ENCODE measurements around the gene EFNA4.

The EFNA4 gene

DNA sequence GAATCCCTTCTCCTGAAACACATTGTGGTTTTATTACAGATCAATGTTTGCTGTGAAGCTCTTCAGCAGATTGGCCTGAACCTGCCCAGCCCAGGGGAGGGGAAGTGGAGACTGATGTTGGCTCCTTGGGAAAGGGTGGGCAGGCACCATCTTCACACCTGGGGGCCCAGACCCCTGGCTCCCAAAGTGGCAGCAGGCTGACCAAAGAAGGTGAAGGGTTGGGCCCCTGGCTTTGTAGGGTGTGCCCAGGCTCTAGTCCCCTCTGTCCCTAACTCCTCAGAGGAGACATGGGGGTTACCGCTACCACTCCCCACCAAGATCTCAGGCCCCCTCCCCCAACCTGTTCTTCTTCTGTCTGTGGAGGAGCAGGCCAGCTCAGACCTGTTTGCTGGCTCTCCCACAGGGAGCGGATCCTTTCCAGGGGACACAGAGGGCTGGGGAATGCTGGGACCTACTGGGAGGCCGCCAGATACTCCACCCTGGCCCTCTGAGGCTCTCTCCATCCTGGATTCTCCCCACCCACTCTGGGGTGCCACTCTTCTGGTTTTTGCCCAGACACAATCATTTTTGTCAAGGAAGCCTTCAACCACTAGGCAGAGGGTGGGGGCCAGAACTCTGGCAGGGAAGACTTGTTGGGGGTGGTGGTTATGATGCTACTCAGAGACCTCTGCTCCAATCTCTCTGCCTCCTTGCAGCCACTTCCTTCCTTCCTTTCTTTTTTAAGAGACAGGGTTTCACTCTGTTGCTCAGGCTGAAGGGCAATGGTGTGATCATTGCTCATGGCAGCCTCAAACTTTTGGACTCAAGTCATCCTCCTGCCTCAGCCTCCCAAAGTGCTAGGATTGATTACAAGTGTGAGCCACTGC, 10.1 kb downstream of the EFNA4 start:
- no peak overlapping the region for H3K4me3 Mint-ChIP-seq

DNA sequence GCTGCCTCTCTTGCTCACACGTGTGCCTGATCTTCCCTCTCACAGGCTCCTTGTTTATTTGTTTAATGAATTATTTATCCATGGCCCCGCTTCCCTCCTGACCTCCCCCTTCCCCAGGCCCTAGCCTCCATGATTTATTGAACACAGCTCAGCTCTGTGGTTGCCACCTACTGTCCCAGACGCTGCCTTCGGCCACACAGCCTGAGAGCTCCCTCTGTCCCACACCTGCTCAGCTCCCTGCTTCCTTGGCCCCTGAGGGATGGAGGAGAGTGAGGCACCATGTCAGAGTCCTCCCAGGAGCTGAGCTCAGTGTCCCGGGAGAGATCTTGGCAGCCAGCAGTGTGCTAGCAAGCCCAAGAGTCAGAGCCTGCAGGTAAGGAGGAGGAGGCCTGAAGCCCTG, 12.0 kb downstream of the EFNA4 start:
- Mint-ChIP-seq H3K27me3 (peaks cover 32% of the 10 kb centered on the region), H3K4me1 (peaks cover 54% of the 10 kb centered on the region), H3K4me3 (no peak overlapping the region), H3K9me3 (no peaks in the 10 kb centered on the region), H3K27ac (no peak overlapping the region)
- DNase-seq, result no peak
- no peak for ATAC-seq

More for the DNA sequence above, 10.1 kb downstream of the EFNA4 start:
- no peaks in the 10 kb centered on the region for H3K9me3 Mint-ChIP-seq
- H3K27ac Mint-ChIP-seq, result no peak overlapping the region
- H3K4me1 Mint-ChIP-seq, result peaks cover 46% of the 10 kb centered on the region
- ATAC-seq (peak; percentile 38), DNase-seq (no peak)
- peaks cover 15% of the 10 kb centered on the region for H3K27me3 Mint-ChIP-seq

DNA sequence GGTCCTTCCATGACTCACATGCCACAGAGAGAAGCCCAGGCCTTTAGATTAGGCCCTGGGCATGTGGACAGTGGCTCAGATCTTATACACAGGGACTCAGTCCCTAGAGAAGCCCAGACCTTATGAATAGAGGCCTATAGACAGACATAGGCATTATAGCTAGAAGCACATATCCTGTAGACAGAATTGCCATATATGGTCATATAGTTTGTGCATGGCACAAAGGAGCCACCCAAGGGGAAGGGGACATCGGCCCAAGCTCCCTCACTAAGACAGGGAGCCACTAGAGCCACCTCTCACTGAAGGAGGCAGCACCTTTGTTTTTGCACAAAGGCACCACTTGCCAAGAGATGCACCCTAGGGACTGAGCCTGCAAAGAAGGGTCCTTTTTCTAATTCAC, 12.8 kb downstream of the EFNA4 start:
- ATAC-seq (no peak), DNase-seq (no peak)
- Mint-ChIP-seq H3K27me3 (peaks cover 36% of the 10 kb centered on the region), H3K27ac (no peak overlapping the region), H3K4me1 (peaks cover 50% of the 10 kb centered on the region), H3K4me3 (no peak overlapping the region), H3K9me3 (no peaks in the 10 kb centered on the region)

DNA sequence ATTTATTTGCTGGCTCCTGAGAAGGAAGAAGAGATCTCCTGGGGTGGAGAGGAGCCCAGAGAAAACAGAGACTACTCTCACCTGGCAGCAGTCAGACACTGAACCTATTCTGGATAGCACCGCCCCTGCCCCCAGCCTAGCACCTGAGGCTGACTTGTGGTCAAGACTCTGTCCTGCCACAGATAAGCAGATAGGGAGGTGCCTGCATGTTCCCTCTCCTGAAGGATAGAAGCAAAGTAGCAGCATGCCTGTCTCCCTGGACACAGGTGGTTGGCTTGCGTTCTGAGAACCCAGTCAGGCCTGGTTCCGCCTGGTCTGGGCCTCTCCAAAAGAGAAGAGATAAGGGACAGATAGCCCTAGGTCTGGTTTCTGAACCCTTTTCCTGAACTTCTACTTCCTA, 13.8 kb downstream of the EFNA4 start:
- Mint-ChIP-seq H3K9me3 (no peaks in the 10 kb centered on the region), H3K27me3 (peaks cover 39% of the 10 kb centered on the region), H3K27ac (no peak overlapping the region), H3K4me1 (peaks cover 54% of the 10 kb centered on the region), H3K4me3 (no peak overlapping the region)
- DNase-seq, result no peak
- ATAC-seq, result no peak

DNA sequence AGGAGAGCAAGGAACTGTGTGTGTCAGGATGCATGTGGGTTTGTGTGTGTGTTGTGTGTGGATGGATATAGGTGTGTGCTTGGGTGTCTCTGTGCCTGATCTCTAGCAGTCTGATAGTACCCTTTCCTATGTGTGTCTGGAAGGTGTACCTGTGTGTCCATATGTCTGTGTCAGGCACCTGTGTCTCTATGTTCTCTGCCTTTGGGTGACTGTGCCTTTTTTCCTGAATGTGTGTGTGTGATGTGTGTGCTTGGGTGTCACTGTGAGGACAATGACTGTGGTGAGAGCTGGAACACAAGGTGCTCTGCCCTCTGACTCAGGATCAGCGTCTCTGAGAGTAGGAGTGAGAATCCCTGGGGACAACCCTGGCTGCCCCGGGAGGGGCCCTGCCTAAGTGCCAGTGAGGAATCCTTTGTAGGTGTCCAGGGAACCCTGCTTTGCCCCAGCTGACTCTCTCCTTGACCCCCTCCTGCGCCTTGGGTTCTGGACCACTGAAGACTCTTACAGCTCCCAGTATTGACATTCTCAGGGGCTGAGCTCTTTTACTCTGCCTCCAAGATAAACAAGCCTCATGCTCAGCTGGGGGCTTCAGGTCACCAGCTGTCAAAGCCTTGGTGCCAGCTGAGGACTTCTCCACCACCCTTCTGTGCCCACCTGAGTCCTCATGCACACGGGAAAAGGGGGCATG, 14.4 kb downstream of the EFNA4 start:
- Mint-ChIP-seq H3K27ac (no peak overlapping the region), H3K9me3 (no peaks in the 10 kb centered on the region), H3K4me1 (peaks cover 58% of the 10 kb centered on the region), H3K27me3 (peaks cover 44% of the 10 kb centered on the region), H3K4me3 (peak overlapping the region in 1 of 2 donors; percentile 60)
- DNase-seq (no peak), ATAC-seq (no peak)

DNA sequence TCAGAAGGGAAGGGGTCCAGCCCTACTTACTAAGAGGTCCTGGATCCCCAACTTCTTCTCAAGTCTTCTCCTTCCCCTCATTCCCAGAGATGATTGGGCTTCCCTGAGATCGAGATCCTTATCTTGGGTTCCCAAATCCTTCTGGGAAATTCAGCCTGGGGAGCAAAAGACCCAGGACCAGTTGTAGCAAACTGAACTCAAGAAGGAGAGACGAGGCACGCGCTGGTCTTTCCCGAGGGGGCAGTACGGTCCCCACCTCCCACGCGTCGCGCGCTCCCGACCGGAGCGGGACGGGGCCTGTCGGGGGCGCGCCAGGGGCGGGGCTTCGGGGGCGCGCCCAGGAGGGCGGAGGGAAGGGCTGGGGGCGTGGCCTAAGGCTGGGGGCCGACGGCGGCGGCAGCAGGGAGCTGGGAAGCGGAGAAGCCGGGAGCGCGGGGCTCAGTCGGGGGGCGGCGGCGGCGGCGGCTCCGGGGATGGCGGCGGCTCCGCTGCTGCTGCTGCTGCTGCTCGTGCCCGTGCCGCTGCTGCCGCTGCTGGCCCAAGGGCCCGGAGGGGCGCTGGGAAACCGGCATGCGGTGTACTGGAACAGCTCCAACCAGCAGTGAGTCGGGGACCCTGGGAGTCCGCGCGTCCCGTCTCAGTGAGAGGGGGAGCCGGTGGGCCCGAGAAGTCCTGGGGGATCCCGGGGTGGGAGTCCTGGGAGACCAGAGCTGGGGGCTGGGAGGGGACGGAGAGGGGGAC, 15.1 kb downstream of the EFNA4 start, which contains the start of gene EFNA3:
TSS of gene EFNA3 (plus strand) at position 369 of the 741 bp plus-strand sequence. CDS start at position 474, 105 bp downstream.
- Mint-ChIP-seq H3K9me3 (no peaks in the 10 kb centered on the region), H3K27ac (no peak within 1 kb of the TSS), H3K27me3 (peaks cover 52% of the 10 kb centered on the region), H3K4me3 (peak within 1 kb of the TSS; percentile 81 to 82), H3K4me1 (peaks cover 58% of the 10 kb centered on the region)
- peak; percentile 28 for ATAC-seq
- DNase-seq, result peak; percentile 47 to 57

DNA sequence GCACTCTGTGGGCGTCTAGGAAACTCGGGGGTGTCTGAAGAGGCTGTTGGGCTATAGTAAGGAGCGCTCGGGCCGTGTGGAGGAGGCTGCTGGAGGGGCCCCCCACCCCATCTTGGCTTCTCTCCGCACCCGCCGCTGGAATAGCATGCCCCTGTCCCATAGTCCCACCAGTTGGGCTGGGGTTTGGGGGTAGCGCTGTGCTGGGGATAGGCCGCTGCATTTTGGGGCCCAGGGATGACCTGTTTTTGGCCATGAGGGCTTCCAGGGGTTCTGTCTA, 15.6 kb downstream of the EFNA4 start:
- H3K9me3 Mint-ChIP-seq, result no peaks in the 10 kb centered on the region
- peaks cover 57% of the 10 kb centered on the region for H3K27me3 Mint-ChIP-seq
- ATAC-seq, result peak; percentile 5
- H3K4me3 Mint-ChIP-seq, result peak overlapping the region; percentile 81 to 82
- no peak for DNase-seq
- no peak overlapping the region for H3K27ac Mint-ChIP-seq
- H3K4me1 Mint-ChIP-seq, result peaks cover 58% of the 10 kb centered on the region

DNA sequence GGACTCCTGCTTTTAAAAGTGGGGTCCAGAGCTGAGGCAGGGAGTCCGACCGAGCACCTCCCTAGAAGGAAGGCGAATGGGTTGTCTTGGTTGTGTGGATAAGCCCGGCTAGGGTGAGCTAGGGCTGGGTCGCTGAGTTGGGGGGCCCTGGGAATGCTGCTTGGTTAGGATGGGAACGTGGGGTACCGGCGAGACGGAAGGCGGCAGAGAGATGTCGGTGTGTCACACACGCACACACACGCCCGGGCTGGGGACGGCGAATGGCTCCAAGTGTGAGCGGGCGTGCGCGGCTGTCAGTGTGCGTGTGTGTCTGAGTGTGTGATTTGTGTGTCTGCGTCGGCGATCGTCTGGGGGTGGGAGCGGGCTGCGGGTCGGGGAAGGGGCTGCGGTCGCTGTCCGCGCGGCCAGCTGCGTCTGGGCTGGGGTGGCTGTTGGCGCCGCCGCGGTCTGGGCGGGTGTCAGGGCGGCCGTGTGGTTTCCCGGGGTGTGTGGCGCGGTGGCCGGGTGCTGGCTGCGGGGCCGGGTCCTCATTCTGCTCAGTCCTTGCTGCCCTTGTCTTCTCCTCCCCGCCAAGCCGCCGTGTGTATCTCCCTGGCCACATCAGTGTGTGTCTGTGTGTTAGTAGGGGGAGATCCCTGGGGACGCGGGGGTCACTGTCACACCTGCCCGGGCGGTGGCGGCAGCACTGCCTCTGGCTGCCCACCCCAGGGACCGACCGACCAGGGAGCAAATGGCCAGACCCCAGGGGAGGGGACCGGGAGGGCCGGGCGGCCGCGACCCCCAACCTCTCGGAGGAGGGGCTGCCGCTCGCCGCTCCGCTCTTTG, 16.2 kb downstream of the EFNA4 start:
- H3K27me3 Mint-ChIP-seq, result peaks cover 61% of the 10 kb centered on the region
- peak; percentile 2 for ATAC-seq
- H3K4me3 Mint-ChIP-seq, result peak overlapping the region; percentile 81 to 82
- H3K27ac Mint-ChIP-seq, result no peak overlapping the region
- H3K9me3 Mint-ChIP-seq, result no peaks in the 10 kb centered on the region
- DNase-seq, result no peak
- H3K4me1 Mint-ChIP-seq, result peaks cover 61% of the 10 kb centered on the region

DNA sequence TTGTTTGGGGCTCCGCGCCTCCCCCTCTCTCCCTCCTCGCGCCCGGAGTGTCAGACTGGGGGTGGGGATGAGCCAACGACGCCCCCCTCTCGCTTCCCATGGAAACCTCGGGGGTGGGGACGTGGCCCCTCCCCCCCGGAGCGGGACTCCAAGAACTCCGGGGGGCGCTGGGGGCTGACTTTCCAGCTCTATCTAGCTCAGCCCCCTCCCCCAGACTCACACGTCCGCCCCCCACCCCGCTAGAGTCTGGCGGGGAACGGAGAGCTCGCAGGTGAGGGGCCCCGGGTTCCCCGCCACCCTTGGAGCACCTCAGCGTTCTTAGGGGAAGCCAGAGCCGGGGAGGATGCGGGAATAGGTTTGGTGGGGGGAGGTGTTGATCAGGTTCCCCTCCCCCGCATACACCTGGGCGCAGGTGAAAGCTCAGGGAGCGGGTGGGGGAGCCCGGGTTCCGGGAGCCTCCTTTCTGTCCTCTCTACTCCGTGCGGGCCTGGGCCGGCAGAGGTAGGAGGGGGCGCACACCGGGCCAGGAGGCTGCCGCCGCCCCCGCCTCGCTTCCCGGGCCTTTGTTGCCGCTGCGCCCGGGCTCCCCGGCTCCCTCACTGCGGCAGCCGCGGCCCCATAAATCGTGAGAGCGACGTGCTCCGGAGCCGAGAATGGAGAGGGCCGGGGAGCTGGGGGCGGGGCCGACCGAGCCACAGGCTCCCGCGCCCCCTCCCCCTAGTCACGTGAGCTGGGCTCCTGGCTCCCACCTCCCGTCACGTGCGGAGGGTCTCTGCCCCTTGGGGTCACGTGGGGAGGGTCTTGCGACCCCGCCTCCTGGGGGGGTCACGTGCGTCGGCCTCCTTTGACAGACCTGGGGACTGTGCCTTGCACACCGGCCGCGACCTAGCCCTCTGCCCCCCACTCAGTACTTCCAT, 17.0 kb downstream of the EFNA4 start:
- no peak for ATAC-seq
- Mint-ChIP-seq H3K9me3 (no peaks in the 10 kb centered on the region), H3K27ac (no peak overlapping the region), H3K4me3 (peak overlapping the region; percentile 18 to 67), H3K27me3 (peaks cover 61% of the 10 kb centered on the region), H3K4me1 (peaks cover 68% of the 10 kb centered on the region)
- no peak for DNase-seq

DNA sequence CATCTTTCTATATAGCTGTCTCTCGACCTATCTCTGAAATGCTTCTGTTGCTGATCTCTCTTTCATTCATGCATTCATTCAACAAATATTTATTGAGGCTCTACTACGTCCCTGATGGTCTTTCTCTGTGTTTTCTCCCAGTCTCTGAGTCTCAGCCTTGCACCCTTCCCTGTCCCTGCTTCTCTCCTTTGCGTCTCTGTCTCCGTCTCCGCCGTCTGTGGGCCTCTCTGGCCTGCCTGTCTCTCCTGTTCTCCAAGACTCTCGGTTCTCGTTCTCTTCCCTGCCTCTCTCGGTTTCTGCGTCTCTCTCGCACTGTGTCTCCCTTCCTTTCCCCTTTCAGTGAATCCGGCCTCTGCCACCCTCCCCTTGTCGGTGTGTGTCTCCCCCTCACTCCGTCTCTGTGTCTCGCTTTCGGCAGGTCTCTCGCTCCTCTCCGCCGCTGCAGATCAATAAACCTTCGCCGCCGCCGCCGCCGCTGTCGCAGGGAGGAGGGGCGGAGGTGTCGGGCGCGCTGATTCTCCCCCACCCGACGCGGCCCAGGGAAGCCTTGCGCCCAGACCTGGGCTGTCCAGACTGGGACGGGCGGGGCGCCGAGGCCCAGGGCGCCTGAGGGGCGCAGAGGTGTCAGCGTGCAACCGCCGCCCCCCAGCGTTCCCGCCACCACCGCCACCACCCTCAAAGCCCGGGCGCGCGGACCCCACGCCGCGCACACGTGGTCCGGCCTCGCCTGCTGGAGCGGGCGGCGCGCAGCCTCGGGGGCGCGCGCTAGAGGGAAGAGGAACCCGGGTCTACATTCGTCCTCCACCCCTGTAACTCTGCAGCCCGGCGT, 18.1 kb downstream of the EFNA4 start:
- Mint-ChIP-seq H3K27ac (no peak overlapping the region), H3K9me3 (no peaks in the 10 kb centered on the region), H3K4me1 (peaks cover 77% of the 10 kb centered on the region), H3K4me3 (peak overlapping the region; percentile 59 to 79), H3K27me3 (peaks cover 61% of the 10 kb centered on the region)
- DNase-seq, result no peak
- ATAC-seq, result no peak

DNA sequence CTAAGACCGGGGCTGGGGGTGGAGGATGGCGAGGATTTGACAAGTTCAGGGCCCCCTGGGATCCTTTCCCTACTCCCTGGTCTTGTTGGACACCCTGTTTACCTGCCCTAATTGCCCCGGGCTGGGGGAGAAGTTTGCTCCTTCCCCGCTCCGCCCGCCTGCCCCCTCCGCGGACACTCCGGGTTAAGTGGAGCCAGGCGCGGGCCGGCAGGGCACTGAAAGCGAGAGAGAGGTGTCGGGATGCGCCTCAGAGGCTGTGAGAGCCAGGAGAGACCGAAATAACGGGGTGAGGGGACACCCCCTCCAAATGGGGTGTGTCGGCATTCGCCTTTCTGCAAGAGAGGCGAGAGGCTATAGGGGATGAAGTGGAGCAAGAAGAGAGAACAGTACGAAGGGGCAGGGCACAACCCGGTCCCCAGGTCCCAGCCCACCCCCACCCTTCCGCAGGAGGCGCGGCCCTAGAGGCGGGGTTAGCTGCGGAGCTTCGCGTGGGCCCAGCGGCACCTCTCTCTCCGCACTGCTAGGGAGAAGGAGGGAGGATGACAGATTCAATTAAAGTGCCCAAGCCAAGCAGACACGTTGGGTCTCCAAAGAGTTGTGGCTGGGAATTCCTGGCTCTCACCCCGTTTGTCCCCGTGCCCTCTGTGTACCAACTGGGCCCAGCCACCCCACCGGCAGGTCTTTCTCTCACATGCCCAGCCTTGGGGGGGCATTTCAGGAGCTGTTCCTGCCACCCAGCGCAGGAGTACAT, 18.9 kb downstream of the EFNA4 start:
- H3K4me3 Mint-ChIP-seq, result peak overlapping the region; percentile 42 to 79
- no peak for ATAC-seq
- H3K9me3 Mint-ChIP-seq, result no peaks in the 10 kb centered on the region
- H3K27me3 Mint-ChIP-seq, result peaks cover 61% of the 10 kb centered on the region
- H3K27ac Mint-ChIP-seq, result peak overlapping the region in 1 of 2 donors; percentile 90
- DNase-seq, result no peak
- H3K4me1 Mint-ChIP-seq, result peaks cover 82% of the 10 kb centered on the region

DNA sequence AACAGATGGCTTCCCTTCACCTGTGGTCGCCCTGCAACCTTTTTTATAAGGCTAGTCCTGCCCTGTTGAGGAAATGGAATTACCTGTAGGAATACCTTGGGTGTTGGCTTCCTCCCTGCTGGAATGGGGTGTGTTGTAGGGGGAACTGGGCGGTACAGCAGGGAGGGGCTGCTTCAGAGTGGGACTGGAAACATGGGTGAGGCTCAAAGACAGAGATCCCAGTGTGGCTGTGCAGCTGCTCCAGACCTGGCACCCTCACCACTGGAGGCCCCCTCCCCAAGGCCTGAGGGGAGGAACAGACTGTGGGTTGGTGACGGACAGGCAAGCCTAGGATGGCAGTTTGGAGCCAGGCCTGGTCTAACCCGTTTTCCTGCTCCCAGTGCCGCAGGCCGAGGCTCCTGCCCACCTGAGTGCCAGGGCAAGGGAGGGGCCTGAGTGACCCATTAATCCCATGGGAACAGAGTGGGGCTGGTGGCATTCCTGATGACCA, 19.6 kb downstream of the EFNA4 start:
- Mint-ChIP-seq H3K4me1 (peaks cover 80% of the 10 kb centered on the region), H3K27me3 (peaks cover 57% of the 10 kb centered on the region), H3K4me3 (no peak overlapping the region), H3K27ac (no peak overlapping the region), H3K9me3 (no peaks in the 10 kb centered on the region)
- DNase-seq (no peak), ATAC-seq (no peak)

Measured in stimulated activated naive CD8-positive, alpha-beta T cell treated with anti-CD3 and anti-CD28 coated beads, Interleukin-15, amount 100 ng/mL, for 72 hours (primary cell).